OCI-LY7 (cell line): ENCODE measurements around the gene ZBTB20. TPM values are rescaled to one million over a fixed set of nuclear protein-coding genes. Genes with fewer than 3 reads are reported as not detected.

ENCODE experiments used
- BruUV-seq: library from RNA; stranded (reverse); fragments of 400-500 nt; replicated peaks from 2 replicates; lab custom pipeline; 2021; lab: Mats Ljungman, UMichigan
- CTCF ChIA-PET: fragments of 300-600 bp; sonication (Branson Sonifier 250); formaldehyde crosslinking; loops from one replicate; lab custom pipeline; 2022; ENCODE audit warnings: antibody characterized with exemption; ENCODE audit not compliant: unreplicated experiment; lab: Charles Lee
- POLR2A ChIA-PET: fragments of 300-600 bp; sonication (Branson Sonifier 250); formaldehyde crosslinking; loops from one replicate; lab custom pipeline; 2022; ENCODE audit warnings: antibody characterized with exemption; lab: Charles Lee
- DNase-seq: peaks from one replicate; pipeline ENCODE4 v3.0.0-alpha.2; 2015; ENCODE audit warnings: low spot score
- H2AFZ ChIP-seq: fragments of 200-600 bp; sonication (generic), shearing (Covaris generic); 2 replicates; pipeline ENCODE4 v1.6.1; 2014; ENCODE audit warnings: mild to moderate bottlenecking, antibody characterized with exemption, low read length, moderate library complexity
- H3K27ac ChIP-seq: fragments of 200-600 bp; sonication (generic); 2 replicates; pipeline ENCODE4 v1.5.1; 2014; ENCODE audit warnings: mixed run types, low read depth, mild to moderate bottlenecking, moderate library complexity, low read length, inconsistent platforms; ENCODE audit not compliant: poor library complexity, severe bottlenecking
- H3K36me3 ChIP-seq: fragments of 200-600 bp; sonication (generic); 2 replicates; pipeline ENCODE4 v1.6.1; 2014; ENCODE audit warnings: mild to moderate bottlenecking, antibody characterized with exemption, low read length, moderate library complexity, mixed read lengths; ENCODE audit not compliant: insufficient read depth
- H3K4me1 ChIP-seq: fragments of 200-600 bp; sonication (generic); 2 replicates; pipeline ENCODE4 v1.5.1; 2014; ENCODE audit warnings: mild to moderate bottlenecking, low read length; ENCODE audit not compliant: insufficient read depth, poor library complexity, severe bottlenecking
- H3K4me2 ChIP-seq: fragments of 200-600 bp; sonication (generic); 2 replicates; pipeline ENCODE4 v1.6.1; 2014; ENCODE audit warnings: mild to moderate bottlenecking, low read length
- H3K4me3 ChIP-seq: fragments of 200-600 bp; sonication (generic); 2 replicates; pipeline ENCODE4 v1.5.1; 2014; ENCODE audit warnings: mild to moderate bottlenecking, low read depth, low read length; ENCODE audit not compliant: poor library complexity, severe bottlenecking
- H3K79me2 ChIP-seq: fragments of 200-600 bp; sonication (generic); 2 replicates; pipeline ENCODE4 v1.6.1; 2016; ENCODE audit warnings: low read depth, mild to moderate bottlenecking, low read length, moderate library complexity, mixed read lengths; ENCODE audit not compliant: insufficient read depth
- H3K9me2 ChIP-seq: fragments of 200-600 bp; sonication (generic); 2 replicates; pipeline ENCODE4 v1.6.1; 2016; ENCODE audit warnings: mild to moderate bottlenecking, low read length, mixed read lengths; ENCODE audit not compliant: insufficient read depth
- H3K9me3 ChIP-seq: fragments of 200-600 bp; sonication (generic); 2 replicates; pipeline ENCODE4 v1.6.1; 2014; ENCODE audit warnings: mild to moderate bottlenecking, mixed run types, low read length, mixed read lengths
- H4K20me1 ChIP-seq: fragments of 200-600 bp; sonication (generic); 2 replicates; pipeline ENCODE4 v1.6.1; 2014; ENCODE audit warnings: mild to moderate bottlenecking, antibody characterized with exemption, low read length, moderate library complexity, mixed read lengths; ENCODE audit not compliant: insufficient read depth
- CTCF ChIP-seq: fragments of 200-600 bp; sonication (generic); conservative IDR thresholded peaks from 2 replicates; pipeline ENCODE4 v1.5.1; 2014; ENCODE audit warnings: mild to moderate bottlenecking, antibody characterized with exemption, low read length, moderate library complexity, mixed read lengths
- EZH2phosphoT487 ChIP-seq: fragments of 200-600 bp; sonication (generic); IDR thresholded peaks from 2 replicates; pipeline ENCODE4 v1.6.1; 2018; ENCODE audit warnings: low read depth, borderline replicate concordance, mild to moderate bottlenecking, mixed run types, antibody characterized with exemption, low read length, moderate library complexity, mixed read lengths
- intact Hi-C: fragments of 100-400 bp; cut with micrococcal nuclease; formaldehyde crosslinking; loops from one replicate; pipeline ENCODE4 v1.10.0; 2022; ENCODE audit not compliant: unreplicated experiment
- total RNA-seq, 2 experiments: library from RNA; depleted of rRNA in 1 of 2; stranded (reverse); fragments of >200 nt in 1 of 2; shearing (Covaris generic) in 1 of 2; gene quantifications; 2 replicates each; pipeline ENCODE4 v1.2.3, GENCODE V29; 2014 to 2022

ZBTB20 gene
- total RNA-seq, 2 experiments from 2014 or later, result 5.5 to 11.8 TPM

- Histone ChIP-seq H2AFZ (no peak overlapping the region), H3K9me3 (no peaks in the 10 kb centered on the region), H3K36me3 (no peaks in the 10 kb centered on the region), H3K4me1 (no peaks in the 10 kb centered on the region), H3K27ac (no peak overlapping the region), H3K4me3 (no peak overlapping the region), H3K9me2 (no peaks in the 10 kb centered on the region), H3K79me2 (no peaks in the 10 kb centered on the region), H3K4me2 (no peak overlapping the region), H4K20me1 (no peaks in the 10 kb centered on the region)
- TF ChIP-seq CTCF (no peak), EZH2phosphoT487 (no peak)
- BruUV-seq, result no TSS peak
- CTCF ChIA-PET, result no interaction called here
- POLR2A ChIA-PET, result interaction anchor here (0.7 kb wide), 1 partner anchor 1902 kb away, joined by 3 read pairs; no protein-coding TSS in a partner anchor
- no peak for DNase-seq
- intact Hi-C loops, result no loop called here
Observed at GRCh38 chr3:115004201-115005140, 142.6 kb downstream of the ZBTB20 start.

GRCh38 chr3:114998971-114999579 is 148.0 kb downstream of the ZBTB20 start:
- DNase-seq, result no peak
- no peak for TF ChIP-seq EZH2phosphoT487
- no peak for TF ChIP-seq CTCF
- CTCF ChIA-PET, result no interaction called here
- no peaks in the 10 kb centered on the region for H3K79me2 ChIP-seq
- no peaks in the 10 kb centered on the region for H3K9me2 ChIP-seq
- no peaks in the 10 kb centered on the region for H3K36me3 ChIP-seq
- POLR2A ChIA-PET, result no interaction called here
- no peak overlapping the region for H3K4me3 ChIP-seq
- H4K20me1 ChIP-seq, result no peaks in the 10 kb centered on the region
- no peak overlapping the region for H2AFZ ChIP-seq
- no peak overlapping the region for H3K27ac ChIP-seq
- H3K9me3 ChIP-seq, result no peaks in the 10 kb centered on the region
- H3K4me2 ChIP-seq, result no peak overlapping the region
- BruUV-seq, result no TSS peak
- intact Hi-C loops, result no loop called here
- H3K4me1 ChIP-seq, result no peaks in the 10 kb centered on the region
